HEK293 (cell line): ENCODE results near the gene NPEPL1.

Source experiments
- CTCF ChIA-PET: fragments of 350-600 bp; formaldehyde crosslinking; extraction: SDS; loops from one replicate; lab custom pipeline; 2021; ENCODE audit warnings: antibody characterized with exemption; lab: Yijun Ruan, JAX
- POLR2A ChIA-PET: fragments of 300-600 bp; formaldehyde crosslinking; extraction: SDS; loops from one replicate; lab custom pipeline; 2020; ENCODE audit warnings: antibody characterized with exemption, inconsistent platforms; lab: Yijun Ruan, JAX
- H3K27ac ChIP-seq: fragments of 200-500 bp; sonication (Bioruptor generic); 2 replicates; pipeline ENCODE4 v1.5.1; 2014; ENCODE audit warnings: low read depth, low read length, control low read depth, inconsistent platforms; ENCODE audit errors: extremely low read depth
- H3K36me3 ChIP-seq, 2 experiments: fragments of 200-500 bp in 1 of 2; sonication (Bioruptor generic) in 1 of 2; 1 replicate in 1 of 2; 2 replicates in 1 of 2; pipeline ENCODE4 v1.5.1; 2014 to 2017; ENCODE audit warnings: inconsistent platforms in 2 of 2, low read length in 2 of 2; ENCODE audit not compliant: control insufficient read depth in 2 of 2, insufficient read depth in 1 of 2
- H3K4me1 ChIP-seq: fragments of 200-500 bp; sonication (Bioruptor generic); 2 replicates; pipeline ENCODE4 v1.5.1; 2014; ENCODE audit warnings: mild to moderate bottlenecking, low read length, inconsistent platforms; ENCODE audit not compliant: control insufficient read depth, insufficient read depth
- H3K4me3 ChIP-seq: 2 replicates; pipeline ENCODE4 v1.5.1; 2011; ENCODE audit warnings: low read depth, mild to moderate bottlenecking, control low read depth, low read length, moderate library complexity
- H3K9me3 ChIP-seq: fragments of 200-500 bp; sonication (Bioruptor generic); 2 replicates; pipeline ENCODE4 v1.5.1; 2014; ENCODE audit warnings: low read depth, low read length, inconsistent platforms; ENCODE audit not compliant: control insufficient read depth, insufficient read depth
- HOXC10 ChIP-seq: sonication (generic); formaldehyde crosslinking; IDR thresholded peaks from 2 replicates; pipeline ENCODE4 v1.8.1; 2023; ENCODE audit warnings: mild to moderate bottlenecking, missing genetic modification reagents
- KLF16 ChIP-seq: fragments of 450-650 bp; formaldehyde crosslinking; IDR thresholded peaks from 2 replicates; pipeline ENCODE4 v1.5.1; 2017; ENCODE audit warnings: missing biosample characterization, missing genetic modification characterization
- SCRT1 ChIP-seq: fragments of 450-650 bp; formaldehyde crosslinking; IDR thresholded peaks from 2 replicates; pipeline ENCODE4 v1.5.1; 2016; ENCODE audit warnings: missing biosample characterization, missing genetic modification characterization, borderline replicate concordance
- SETDB1 ChIP-seq: IDR thresholded peaks from one replicate; pipeline ENCODE4 v1.6.1; 2017; ENCODE audit warnings: mild to moderate bottlenecking, low read length, moderate library complexity, mixed read lengths; ENCODE audit not compliant: insufficient read length
- ZEB2 ChIP-seq: fragments of 450-650 bp; formaldehyde crosslinking; IDR thresholded peaks from 2 replicates; pipeline ENCODE4 v1.5.1; 2016; ENCODE audit warnings: missing biosample characterization, missing genetic modification characterization
- ZFP41 ChIP-seq: fragments of 450-650 bp; formaldehyde crosslinking; IDR thresholded peaks from 2 replicates; pipeline ENCODE4 v1.5.1; 2016; ENCODE audit warnings: missing biosample characterization, missing genetic modification characterization, borderline replicate concordance
- ZNF19 ChIP-seq: fragments of 450-650 bp; formaldehyde crosslinking; IDR thresholded peaks from 2 replicates; pipeline ENCODE4; 2016; ENCODE audit warnings: missing biosample characterization, missing genetic modification characterization, low read depth
- ZNF221 ChIP-seq: fragments of 450-650 bp; formaldehyde crosslinking; IDR thresholded peaks from 2 replicates; pipeline ENCODE4 v1.5.1; 2017; ENCODE audit warnings: missing biosample characterization, missing genetic modification characterization, borderline replicate concordance
- ZNF266 ChIP-seq: fragments of 450-650 bp; formaldehyde crosslinking; IDR thresholded peaks from 2 replicates; pipeline ENCODE4 v1.5.1; 2016; ENCODE audit warnings: missing biosample characterization, missing genetic modification characterization, low read depth
- ZNF280D ChIP-seq: fragments of 450-650 bp; formaldehyde crosslinking; IDR thresholded peaks from 2 replicates; pipeline ENCODE4 v1.5.1; 2016; ENCODE audit warnings: missing biosample characterization, missing genetic modification characterization
- ZNF311 ChIP-seq: fragments of 450-650 bp; formaldehyde crosslinking; IDR thresholded peaks from 2 replicates; pipeline ENCODE4 v1.5.1; 2017; ENCODE audit warnings: missing biosample characterization, missing genetic modification characterization, borderline replicate concordance
- ZNF391 ChIP-seq: fragments of 450-650 bp; formaldehyde crosslinking; IDR thresholded peaks from 2 replicates; pipeline ENCODE4 v1.5.1; 2016; ENCODE audit warnings: low read depth, missing biosample characterization, missing genetic modification characterization, borderline replicate concordance
- ZNF555 ChIP-seq: fragments of 450-650 bp; formaldehyde crosslinking; conservative IDR thresholded peaks from 2 replicates; pipeline ENCODE4 v1.5.1; 2017; ENCODE audit warnings: missing biosample characterization, mild to moderate bottlenecking, missing genetic modification characterization, inconsistent platforms
- ZNF585B ChIP-seq: fragments of 450-650 bp; formaldehyde crosslinking; IDR thresholded peaks from 2 replicates; pipeline ENCODE4 v1.5.1; 2016; ENCODE audit warnings: missing biosample characterization, missing genetic modification characterization
- ZNF692 ChIP-seq: fragments of 450-650 bp; formaldehyde crosslinking; IDR thresholded peaks from 2 replicates; pipeline ENCODE4 v1.5.1; 2016; ENCODE audit warnings: missing biosample characterization, missing genetic modification characterization

The NPEPL1 gene

GRCh38 chr20:58700823-58701222, 8.2 kb downstream of the NPEPL1 start:
- CTCF ChIA-PET = no interaction called here
- H3K4me1 ChIP-seq = no peaks in the 10 kb centered on the region
- peaks cover 0 to 71% of the 10 kb centered on the region in 2 experiments; a peak in 1 of 3 replicates for H3K36me3 ChIP-seq
- TF ChIP-seq ZNF585B (no peak), ZNF555 (no peak), ZNF266 (no peak), ZNF221 (tag by site-specific recombination) (no peak), ZNF19 (no peak), ZNF692 (tag by site-specific recombination) (no peak), HOXC10 (no peak), ZNF280D (no peak), SETDB1 (no peak), ZNF311 (tag by site-specific recombination) (no peak), ZEB2 (tag by site-specific recombination) (no peak)
- TF ChIP-seq, all 188 proteins: peak for 0
- H3K4me3 ChIP-seq = no peak overlapping the region
- H3K9me3 ChIP-seq = no peaks in the 10 kb centered on the region
- no peak overlapping the region for H3K27ac ChIP-seq
- POLR2A ChIA-PET = no interaction called here

- no peak overlapping the region for H3K27ac ChIP-seq
- no peaks in the 10 kb centered on the region for H3K4me1 ChIP-seq
- no peak overlapping the region for H3K4me3 ChIP-seq
- no peaks in the 10 kb centered on the region for H3K9me3 ChIP-seq
- ChIA-PET CTCF (no interaction called here), POLR2A (no interaction called here)
- no peak for TF ChIP-seq KLF16 (tag by site-specific recombination)
- no peak for TF ChIP-seq SCRT1 (tag by site-specific recombination)
- no peak for TF ChIP-seq ZFP41
- H3K36me3 ChIP-seq = peaks cover 0 to 65% of the 10 kb centered on the region in 2 experiments; a peak in 1 of 3 replicates
Measured at GRCh38 chr20:58701431-58702160, 9.0 kb downstream of the NPEPL1 start.

GRCh38 chr20:58702161-58702510, 9.5 kb downstream of the NPEPL1 start:
- H3K4me3 ChIP-seq = no peak overlapping the region
- TF ChIP-seq ZEB2 (tag by site-specific recombination) (no peak), ZNF391 (no peak)
- H3K27ac ChIP-seq = no peak overlapping the region
- peaks cover 0 to 59% of the 10 kb centered on the region in 2 experiments; a peak in 1 of 3 replicates for H3K36me3 ChIP-seq
- ChIA-PET POLR2A (no interaction called here), CTCF (interaction anchor here (0.6 kb wide), 1 partner anchor 220 kb away, joined by 3 read pairs; no protein-coding TSS in a partner anchor)
- H3K4me1 ChIP-seq = no peaks in the 10 kb centered on the region
- no peaks in the 10 kb centered on the region for H3K9me3 ChIP-seq
